NT2/D1 (cell line): Measurements from ENCODE around the gene TENT4B.

Experiments
- SUZ12 ChIP-seq: IDR thresholded peaks from 2 replicates; pipeline ENCODE4 v1.6.1; 2011; ENCODE audit not compliant: insufficient read length, insufficient read depth; ENCODE audit errors: extremely low read depth
- YY1 ChIP-seq: IDR thresholded peaks from 2 replicates; pipeline ENCODE4 v1.6.1; 2011; ENCODE audit not compliant: insufficient read length, insufficient read depth

- TF ChIP-seq SUZ12 (no peak), YY1 (no peak)
These were observed 108.7 kb downstream of the TENT4B start for GRCh38 chr16:50261707-50262235.
